Hepatic stellate cell (primary cell): ENCODE data around the gene RPP30.
"Not testable (repeated sequence)": the region's sequence is repeated elsewhere in the genome, so short reads cannot be mapped to it uniquely, and the experiment has no call there.

ENCODE experiments used
- DNase-seq: peaks from one replicate; pipeline ENCODE4 v3.0.0; 2011; ENCODE audit warnings: low spot score

Gene RPP30

DNA sequence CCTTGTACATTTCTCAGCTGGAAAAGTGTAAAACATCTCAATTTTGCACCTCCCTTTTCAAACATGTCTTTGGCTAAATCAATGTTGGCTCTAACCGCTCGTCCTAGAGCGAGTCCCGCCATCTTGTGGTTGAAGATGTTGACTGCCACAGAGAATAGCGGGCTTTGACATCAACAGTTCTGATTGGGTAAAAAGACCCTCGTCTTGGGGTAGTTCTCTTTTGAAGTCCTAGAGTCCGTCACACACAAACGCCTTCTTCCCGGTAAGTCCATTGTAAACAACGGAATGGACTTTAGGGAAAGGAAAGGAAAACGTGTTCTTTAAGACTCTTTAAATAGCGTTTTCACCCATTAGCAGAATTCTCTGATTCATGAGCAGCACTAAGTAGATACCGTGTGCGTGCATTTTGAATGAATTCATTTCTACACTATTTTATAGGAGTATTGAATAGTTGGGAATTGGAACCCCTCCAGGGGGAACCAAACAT is 452 bp upstream of the RPP30 start:
- no peak for DNase-seq

DNA sequence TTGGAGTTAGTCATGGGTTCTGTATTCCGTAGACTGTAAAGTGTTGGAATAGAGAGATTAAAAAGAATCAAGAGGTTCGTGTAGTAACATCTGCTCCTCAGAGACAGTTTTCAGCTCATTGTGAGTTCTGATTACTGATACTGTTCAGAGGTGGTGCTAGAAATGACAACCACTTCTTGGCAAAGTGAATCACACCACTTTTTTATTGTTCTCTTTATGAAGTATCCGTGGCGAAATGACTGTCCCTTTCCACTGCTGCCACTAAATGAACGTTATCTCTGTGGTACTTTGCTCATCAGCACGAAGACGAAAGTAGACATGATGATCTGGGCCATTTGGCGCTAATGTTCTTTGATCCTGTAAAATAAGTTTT is 860 bp downstream of the RPP30 start:
- DNase-seq = no peak

DNA sequence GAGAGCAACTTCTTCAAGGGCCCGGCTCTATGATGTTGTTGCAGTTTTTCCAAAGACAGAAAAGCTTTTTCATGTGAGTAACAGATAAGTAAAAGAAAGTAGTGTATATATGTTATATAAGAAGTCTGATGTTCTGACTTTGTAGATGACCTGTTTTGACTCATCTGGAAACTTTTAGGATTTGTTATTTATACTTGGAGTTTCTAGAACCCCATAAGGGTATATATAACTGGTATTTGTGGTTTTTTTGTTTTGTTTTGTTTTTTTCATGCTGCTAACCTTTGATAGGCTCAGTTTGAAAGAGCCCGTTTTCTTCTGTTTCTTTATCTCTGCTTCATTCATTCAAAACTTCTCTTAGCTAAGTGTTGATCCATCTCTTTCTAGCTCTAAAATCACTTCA is 7.3 kb downstream of the RPP30 start:
- no peak for DNase-seq

DNA sequence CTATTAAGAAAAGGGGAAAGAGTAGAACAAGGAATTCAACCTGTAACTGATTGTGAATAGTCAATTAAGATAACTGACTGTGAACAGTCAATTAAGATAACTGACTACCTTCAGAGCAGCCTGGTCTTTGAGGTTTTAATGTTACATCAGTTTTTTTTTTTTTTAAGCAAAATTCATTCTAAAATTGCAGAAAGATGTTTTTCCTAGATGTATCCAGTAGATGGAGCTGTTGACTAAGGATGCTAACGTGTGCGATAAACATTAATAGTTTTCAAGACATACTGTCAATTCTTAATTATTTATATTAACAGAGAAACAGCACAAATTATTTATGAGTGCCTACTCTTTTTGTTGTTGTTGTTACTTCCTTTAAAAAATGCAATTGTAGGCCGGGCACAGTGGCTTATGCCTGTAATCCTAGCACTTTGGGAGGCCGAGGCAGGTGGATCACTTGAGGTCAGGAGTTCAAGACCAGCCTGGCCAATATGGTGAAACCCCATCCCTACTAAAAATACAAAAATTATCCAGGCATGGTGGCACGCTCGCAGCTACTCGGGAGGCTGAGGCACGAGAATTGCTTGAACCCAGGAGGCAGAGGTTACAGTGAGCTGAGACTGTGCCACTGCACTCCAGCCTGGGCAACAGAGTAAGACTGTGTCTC is 8.4 kb downstream of the RPP30 start:
- DNase-seq = not testable (repeated sequence)

DNA sequence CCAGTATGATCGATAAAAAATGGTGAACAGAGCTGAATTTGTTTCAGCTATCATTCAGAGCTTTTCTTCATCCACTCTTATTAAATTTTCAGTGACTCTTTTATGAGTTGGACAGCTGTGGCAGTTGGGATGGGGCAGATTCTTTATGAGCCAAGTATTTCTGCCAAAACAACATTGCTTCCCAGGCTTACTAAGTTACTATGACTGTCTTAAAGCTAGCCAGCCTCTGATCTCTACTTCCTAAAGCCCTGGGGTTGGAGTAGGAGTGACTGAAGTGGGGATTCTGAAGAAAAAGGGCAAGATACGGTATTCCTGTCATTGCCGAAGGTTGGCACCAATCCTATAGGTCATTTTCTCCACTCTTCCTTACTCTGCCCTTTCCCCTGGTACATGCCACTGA is 12.7 kb downstream of the RPP30 start:
- DNase-seq = no peak

DNA sequence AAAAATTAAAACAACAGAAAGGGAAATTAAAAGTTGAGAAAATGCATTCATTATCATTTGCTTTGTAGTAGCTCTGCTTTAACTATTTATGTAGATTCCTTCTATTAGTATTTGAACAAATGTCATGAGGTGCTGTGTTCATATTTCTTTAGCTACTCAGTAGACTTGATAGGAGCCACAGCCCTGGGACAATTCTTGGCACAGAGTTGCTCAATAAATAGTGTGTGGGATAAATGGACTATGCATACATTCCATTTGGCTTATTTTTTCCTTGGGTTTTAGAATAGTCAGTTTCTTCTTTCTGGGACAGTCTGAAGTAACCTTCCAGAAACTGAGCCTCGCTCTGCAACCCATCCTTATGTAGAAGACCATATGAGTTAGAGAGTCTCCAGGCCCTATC is 13.4 kb downstream of the RPP30 start:
- DNase-seq = peak; percentile 35

DNA sequence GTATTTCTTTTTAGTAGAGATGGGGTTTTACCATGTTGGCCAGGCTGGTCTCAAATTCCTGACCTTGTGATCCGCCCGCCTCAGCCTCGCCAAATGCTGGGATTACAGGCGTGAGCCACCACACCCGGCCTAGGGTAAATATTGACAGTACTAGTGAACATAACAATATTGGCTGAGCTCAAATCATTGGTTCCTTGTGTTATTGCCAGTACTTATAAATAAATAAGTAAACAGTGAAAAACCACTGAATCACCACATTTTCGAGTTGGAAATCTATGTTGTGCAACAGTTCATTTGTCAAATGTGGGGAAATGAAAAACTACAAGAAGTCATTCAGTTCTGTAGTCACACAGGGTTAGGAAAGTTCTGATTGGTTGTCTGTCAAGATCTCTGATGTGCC is 15.8 kb downstream of the RPP30 start:
- DNase-seq = no peak

DNA sequence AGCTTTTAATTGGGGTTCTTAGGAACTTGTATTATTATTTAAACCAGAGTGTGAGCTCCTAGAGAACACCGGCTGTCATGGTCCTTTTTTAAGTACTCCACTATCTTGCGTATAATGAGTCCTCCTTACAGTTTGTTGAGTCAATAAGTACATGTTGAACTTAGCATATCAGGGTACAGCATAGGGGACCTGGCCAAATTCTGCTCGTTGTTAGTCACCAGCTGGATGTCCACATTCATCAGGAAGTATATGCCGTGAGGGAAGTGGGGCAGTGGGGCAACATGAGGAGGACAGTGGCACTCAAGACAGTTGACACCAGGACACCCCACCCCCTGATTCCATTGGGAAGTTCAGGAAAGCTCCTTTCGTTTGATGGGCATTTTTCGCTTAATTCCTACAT is 16.6 kb downstream of the RPP30 start:
- no peak for DNase-seq

DNA sequence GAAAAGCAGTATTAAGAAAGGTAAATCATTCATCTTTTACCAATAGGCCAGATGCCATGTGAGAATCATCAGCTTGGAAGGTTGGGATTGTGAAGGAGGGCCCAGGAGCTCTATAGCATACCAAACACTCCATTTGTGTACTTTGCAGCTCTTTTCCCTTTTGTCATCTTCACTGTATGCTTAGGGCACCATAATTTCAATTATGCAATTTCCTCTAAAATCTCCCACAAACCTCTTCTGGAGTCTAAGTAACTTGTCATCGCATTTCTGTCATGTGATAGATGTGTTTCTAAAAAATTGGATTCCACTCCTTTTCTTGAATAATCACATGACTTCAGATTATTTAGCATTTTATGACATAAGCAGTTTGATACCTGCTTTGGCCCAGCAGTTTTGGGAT is 17.9 kb downstream of the RPP30 start:
- no peak for DNase-seq

DNA sequence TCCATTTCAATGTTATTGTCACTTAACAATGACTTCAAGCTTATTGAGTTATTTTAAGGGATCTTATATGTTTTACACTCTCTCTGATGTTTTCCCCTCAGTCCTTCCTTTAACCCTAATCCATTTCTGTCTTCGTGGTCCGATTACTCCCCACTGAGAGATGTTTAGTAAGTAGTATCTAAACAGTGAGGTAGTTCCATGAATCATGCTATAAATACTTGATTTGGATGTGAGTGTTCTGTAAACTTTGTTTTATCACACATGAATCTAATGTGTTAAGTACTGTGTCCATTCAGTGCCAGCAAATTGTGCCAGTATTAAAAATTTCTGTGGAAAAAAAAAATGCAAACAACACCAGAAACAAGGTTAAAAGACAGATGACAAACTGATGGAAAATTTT is 18.6 kb downstream of the RPP30 start:
- no peak for DNase-seq

DNA sequence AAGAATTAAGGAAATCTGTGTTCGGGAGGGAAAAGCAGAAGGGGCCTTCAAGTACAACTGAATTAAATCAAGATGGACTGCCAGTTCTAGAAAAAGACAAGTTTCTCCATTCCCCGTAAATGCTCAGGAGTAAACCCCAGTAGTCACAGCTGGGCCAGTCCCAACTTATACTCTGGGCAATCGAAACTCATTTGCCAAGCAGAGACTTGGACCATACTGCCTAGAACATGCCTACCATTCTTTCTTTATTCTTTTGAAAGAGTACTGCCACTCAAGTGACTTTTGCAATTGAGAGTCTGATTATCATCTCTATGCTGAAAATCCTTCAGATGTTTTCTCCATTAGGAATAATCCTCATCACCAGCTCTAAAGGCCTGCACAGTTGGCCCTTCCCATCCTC is 21.4 kb downstream of the RPP30 start:
- no peak for DNase-seq

DNA sequence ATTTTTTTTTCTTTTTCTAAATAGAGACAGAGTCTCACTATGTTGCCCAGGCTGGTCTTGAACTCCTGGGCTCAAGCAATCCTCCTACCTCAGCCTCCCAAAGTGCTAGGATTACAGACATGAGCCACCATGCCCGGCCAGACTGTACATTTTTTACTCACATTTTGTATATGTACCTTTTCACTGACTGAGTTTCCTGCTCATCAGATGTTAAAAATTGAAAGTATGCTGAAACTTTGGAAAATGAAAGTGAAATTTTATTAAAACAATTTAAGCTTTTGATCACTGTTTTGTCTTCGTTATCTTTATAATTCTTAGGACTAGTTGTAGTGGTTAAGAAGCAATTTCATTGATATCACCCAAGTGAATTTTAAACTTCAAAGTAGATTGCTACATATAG is 25.1 kb downstream of the RPP30 start:
- not testable (repeated sequence) for DNase-seq

DNA sequence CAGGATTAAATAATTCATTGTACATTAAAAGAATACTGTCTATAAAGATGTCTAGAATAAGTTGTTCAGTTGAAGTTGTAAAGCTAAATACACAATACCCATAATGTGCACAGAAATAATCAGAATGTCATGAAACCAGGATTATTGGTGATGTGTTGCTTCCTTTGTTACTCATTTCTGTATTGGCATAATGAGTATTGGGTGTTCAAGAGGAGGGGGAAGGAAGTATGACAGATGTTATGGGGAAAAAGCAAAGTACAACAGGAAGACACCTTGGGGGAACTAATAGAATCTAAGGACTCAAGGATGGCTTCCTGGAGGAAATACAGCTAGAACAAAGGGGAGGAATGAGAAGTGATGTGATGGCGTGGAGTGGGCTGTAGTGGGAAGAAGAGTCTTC is 34.2 kb downstream of the RPP30 start:
- DNase-seq = no peak

DNA sequence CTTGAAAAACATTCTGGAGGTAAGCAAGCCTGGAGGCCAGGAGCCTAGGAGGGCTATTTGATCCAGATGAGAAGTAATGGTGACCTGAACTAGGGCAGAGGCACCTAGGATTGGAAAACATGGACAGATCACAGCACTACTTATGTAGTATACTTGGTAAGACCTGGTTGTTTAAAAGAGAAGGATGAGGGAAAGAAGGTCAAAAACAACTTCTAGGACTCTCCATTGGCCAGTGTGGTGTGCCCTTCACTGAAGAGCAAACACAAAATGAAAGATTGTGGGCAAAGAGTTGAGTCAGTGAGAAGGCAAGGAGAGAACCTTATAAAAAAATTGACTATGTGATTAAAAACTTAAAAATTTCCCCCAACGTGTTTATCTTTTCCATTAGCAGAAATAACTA is 34.8 kb downstream of the RPP30 start:
- DNase-seq = no peak

DNA sequence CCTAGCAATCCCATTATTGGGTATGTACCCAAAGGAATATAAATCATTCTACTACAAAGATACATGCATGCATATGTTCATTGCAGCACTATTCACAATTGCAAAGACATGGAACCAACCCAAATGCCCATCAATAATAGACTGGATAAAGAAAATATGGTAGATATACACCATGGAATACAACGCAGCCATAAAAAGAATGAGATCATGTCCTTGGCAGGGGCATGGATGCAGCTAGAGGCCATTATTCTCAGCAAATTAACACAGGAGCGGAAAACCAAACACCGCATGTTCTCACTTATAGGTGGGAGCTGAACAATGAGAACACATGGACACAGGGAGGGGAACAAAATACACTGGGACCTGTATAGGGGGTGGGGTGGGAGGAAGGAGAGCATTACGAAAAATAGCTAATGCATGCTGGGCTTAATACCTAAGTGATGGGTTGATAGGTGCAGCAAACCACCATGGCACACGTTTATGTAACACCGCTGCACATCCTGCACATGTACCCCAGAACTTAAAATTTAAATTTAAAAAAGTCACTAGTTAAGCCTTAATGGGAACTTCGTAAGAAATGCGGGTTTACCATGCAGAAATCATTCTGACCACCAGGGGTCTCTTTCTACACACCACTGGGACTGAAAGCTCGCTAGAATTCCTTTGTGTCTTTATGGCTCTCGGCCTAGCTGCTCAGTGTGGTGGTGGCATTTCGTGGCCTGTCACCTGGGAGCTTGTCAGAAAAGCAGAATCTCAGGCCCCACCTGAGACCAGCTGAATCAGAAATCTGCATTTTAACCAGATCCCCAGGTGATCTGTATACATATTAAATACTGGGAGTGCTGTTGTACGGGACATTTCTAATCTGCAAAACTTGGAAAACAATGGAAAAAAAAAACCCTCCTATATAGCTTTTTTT is 39.6 kb downstream of the RPP30 start:
- DNase-seq = no peak

DNA sequence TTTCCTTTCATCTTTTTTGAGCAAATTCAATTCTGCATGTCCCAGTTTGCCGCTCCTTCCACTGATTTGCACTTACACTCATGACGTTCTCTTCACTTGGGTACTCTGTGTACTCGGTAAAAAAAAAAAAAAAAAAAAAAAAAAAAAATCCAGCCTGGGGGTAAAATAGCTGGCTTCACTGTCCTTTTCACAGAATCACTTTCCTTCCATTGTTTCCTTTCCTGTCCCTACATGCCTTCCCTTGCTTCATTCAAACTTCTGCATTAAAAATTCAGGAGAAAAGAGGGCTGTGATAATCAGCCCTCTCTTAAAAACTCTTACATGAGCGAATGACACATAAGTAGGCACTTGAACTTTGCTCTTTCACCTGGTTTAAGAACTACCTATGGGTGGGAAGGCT is 40.4 kb downstream of the RPP30 start:
- DNase-seq = no peak

DNA sequence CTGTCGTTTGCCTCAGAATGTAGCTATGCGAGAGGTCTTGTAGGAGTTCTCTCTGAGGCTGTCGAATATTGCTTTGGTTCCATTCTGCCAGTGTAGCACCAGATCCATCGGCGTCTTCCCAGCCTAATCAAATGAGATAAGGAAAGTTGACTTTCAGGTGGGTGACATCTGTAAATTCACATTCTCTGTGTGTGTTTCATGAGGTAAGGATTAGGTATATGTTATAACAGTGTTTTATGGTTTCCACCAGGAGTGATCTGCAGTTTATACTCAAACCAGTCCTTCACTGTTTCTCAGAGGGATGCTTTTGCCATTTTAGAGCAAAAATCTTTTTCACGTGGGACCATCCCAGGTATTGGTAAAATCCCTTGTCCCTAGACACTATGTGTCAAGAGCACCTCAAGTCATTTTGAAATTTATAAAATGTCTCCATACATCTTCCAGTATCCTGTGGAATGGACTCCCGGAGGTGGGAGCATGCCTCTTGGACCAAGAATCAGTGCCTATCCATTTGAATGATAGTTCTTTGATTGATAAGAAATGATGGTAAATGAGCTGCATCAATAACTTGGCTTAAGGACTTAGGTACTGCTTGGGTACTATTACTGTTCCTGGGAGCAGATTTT is 41.2 kb downstream of the RPP30 start:
- no peak for DNase-seq

DNA sequence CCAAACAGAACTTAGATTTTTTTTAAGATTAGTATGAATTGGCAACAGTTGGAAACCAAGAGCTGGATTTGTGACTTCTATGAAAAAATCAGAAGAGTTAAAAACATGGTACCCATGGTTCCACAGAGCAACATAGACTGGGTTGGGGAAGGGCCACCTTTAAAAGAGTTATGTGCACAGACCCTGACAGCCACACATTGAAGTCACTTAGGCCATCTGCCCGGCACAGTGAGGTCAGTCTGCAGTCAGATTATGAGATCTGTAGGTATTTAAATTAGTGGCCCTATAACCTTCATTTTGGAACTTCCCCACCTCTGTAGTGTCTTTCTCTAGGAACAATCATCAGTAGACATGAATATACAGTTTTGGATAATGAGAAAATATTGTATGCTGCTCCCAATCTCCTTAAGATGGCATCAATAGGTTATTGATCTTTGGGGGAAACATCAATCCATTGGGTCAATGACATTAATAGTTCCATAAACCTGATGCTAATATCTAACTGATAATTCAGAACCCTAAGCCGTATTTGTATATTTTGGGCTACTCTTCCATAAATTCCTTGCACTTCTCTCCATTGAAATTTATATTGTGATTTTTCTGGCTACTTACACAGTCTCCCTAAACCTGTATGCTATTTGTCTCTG is 42.1 kb downstream of the RPP30 start:
- DNase-seq = no peak

DNA sequence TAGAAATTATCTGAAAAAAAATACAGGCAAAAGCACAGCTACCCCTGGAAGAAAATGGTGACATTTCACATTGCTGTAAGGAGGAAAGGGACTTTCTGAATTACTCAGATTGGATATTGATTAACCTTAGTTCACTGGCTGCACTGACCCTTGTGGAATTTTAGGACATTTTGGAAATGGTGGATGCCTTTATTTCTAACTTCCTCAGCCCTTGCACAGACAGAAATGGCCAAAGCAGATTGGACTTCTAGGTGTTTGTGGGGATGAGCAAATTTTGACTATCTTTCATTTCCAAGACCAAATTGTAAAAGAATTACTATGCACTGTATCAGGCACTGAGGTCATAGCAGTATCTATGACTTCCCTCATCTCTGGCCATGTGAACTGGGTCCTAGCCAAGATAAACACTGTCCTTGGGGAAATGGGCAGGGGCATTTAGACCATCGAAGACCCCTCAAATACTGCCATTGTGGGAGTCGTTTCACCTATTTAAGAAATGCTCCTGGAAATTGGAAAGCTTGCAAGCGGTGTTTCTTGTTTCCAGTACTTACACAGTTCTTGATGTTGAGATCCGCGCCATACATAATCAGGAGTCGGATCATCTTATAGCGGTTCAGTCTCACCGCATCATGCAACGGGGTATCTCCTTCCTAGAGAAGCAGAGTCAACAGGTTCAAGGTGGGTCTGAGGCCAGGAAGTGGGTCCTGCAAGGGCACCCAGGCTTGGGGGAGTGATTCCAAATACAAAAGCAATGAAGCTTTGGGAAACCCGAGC is 43.4 kb downstream of the RPP30 start:
- no peak for DNase-seq

DNA sequence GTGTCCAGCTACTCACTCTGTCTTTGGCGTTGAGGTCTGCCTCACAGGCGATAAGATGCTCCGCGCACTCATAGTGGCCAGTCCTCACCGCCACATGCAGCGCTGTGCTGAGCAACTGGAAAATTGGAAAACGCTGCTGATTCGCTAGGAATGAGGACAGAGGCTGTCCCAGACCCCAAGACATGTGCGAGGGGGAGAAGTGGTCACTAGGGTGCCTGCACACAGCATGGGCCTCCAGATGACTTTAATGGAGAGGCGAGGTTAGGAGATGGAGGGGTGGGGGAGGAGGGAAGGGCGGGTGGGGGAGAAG is 43.9 kb downstream of the RPP30 start:
- no peak for DNase-seq

DNA sequence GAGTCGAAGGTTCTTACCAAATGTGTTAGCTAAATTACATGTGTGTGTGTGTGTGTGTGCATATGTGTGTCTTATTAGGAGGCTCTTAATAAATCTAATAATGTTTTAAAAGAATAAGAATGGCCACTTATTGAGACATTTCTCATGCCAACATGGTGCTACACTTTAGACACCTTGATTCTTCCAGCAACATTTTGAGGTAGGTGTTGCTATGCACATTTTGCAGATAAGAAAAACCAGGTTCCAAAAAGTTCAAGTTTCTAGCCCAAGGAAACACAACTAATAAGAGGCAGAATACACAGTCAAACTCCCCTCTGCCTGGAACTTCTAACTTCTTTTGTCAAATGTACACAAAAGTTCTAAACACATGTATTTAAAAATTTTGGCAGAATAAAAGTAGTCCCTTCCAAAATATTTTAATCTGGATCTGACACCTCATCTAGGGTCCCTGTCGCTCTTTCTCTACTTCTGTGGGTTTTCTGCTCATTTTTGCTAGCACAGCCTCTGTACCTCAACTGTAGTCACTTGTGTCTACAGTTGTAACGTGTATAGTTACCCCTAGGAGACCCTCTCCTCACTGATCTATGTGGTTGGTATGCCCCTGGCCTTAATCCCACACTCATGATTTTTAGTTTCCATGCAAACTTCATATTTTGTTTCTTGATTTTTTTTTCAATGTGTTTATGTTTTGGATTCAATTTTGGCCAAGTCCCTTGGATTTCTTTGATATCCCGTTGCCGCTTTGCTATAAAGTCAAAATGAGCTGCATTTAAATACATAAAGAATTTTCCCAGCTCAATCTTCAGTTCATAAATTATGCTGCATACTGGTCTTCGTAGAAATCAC is 44.8 kb downstream of the RPP30 start:
- no peak for DNase-seq
